Stomach (tissue), 4 donors: ENCODE data around the gene RFX3.

ENCODE experiments used
- EP300 ChIP-seq: sonication (generic); formaldehyde crosslinking; IDR thresholded peaks from one replicate; pipeline ENCODE4 v1.6.1; 2017; ENCODE audit warnings: antibody characterized with exemption
- POLR2A ChIP-seq, 4 donors: fragments of 450-650 bp; IDR thresholded peaks; one replicate each; pipeline ENCODE4 v1.6.1; 2016; ENCODE audit warnings: antibody characterized with exemption in 4 of 4, control low read depth in 2 of 4, mild to moderate bottlenecking in 1 of 4, moderate library complexity in 1 of 4
- POLR2AphosphoS5 ChIP-seq, 3 donors: sonication (generic); formaldehyde crosslinking; IDR thresholded peaks; one replicate each; pipeline ENCODE4 v1.6.1; 2016; ENCODE audit warnings: antibody characterized with exemption in 3 of 3

GRCh38 chr9:3323714-3324113 is 202.1 kb downstream of the RFX3 start:
- no peak for TF ChIP-seq EP300
- no peak for TF ChIP-seq POLR2A (IDR thresholded peaks at IDR 0.05)
- TF ChIP-seq POLR2AphosphoS5 (IDR thresholded peaks at IDR 0.05), result no peak
